Measurements from ENCODE around the gene IL1B. TPM values are rescaled to one million over a fixed set of nuclear protein-coding genes. Genes with fewer than 3 reads are reported as not detected.

The IL1B gene
- total and polyA plus RNA-seq, 2 donors (not counting 3 experiments of a cell fraction or from before 2014, with no cell fraction given) = 0.25 TPM; not detected in 1

DNA sequence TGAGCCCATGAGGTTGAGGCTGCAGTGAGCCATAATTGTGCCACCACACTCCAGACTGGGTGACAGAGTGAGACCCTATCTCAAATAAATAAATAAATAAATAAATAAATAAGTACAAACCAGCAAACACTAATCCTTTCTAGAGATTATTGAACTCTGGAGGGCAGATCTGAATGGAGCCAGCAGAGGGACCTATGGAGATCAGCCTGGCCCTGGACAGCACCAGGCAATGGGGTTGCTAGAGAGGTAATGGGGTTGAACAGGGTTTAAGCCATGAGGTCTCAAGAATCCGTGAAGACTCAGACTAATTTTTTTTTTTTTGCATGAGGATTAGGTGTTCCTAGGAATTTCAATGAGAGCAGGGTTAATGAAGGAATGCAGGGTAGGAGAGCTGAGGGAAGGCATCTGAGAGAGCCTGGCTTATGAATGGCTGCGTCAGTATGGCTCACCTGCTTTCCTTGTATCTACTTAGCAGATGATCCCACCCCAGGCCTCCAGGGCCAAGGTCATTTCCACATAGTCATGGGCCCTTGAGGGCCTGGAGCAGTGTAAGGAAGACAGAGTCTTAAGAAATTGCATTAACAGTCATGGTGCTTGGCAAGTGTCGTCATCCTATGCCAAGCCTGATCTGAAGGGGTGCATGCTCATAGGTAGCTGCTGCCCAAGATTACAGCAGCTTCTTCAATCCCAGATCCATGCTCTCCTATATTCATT lies 39.8 kb upstream of the IL1B start:
- intact Hi-C loops (cut with micrococcal nuclease) = no loop called here
- Histone ChIP-seq H3K27me3 (ENCODE audit: control insufficient read depth in 2 of 2, insufficient read depth in 2 of 2, low read length in 2 of 2) (peaks cover 5% of the 10 kb centered on the region in 2 experiments), H3K4me2 (ENCODE audit: insufficient read depth, low read length) (no peak overlapping the region), H3K36me3 (ENCODE audit: control insufficient read depth in 2 of 2, extremely low read depth in 1 of 2, insufficient read depth in 2 of 2, low read length in 2 of 2) (no peaks in the 10 kb centered on the region), H3K9me1 (replicated peaks; ENCODE audit: control insufficient read depth, extremely low read depth, insufficient read depth, low read length) (no peaks in the 10 kb centered on the region), H3K9ac (replicated peaks; ENCODE audit: extremely low read depth, insufficient read depth, low read length) (no peak overlapping the region), H3K79me2 (ENCODE audit: control insufficient read depth, insufficient read depth, low read length) (no peaks in the 10 kb centered on the region), H3K27ac (ENCODE audit: insufficient read depth, low read depth, low read length) (no peak overlapping the region), H3K4me1 (ENCODE audit: control insufficient read depth, extremely low read depth, insufficient read depth, low read length) (peaks cover 18% of the 10 kb centered on the region), H4K20me1 (replicated peaks; ENCODE audit: control insufficient read depth, extremely low read depth, insufficient read depth, low read length) (no peaks in the 10 kb centered on the region), H3K4me3 (replicated peaks in 1 of 3; ENCODE audit: insufficient read depth in 1 of 3, low read depth in 1 of 3, low read length in 3 of 3) (no peak overlapping the region), H3K9me3 (replicated peaks; ENCODE audit: control insufficient read depth, insufficient read depth, low read length) (no peaks in the 10 kb centered on the region), H2AFZ (ENCODE audit: low read depth, low read length) (no peak overlapping the region)
- ChIA-PET POLR2A (no interaction called here), CTCF (interaction anchor here (1.4 kb wide), 1 partner anchor 127 kb away, joined by 8 read pairs; no protein-coding TSS in a partner anchor)
- no TSS peak for BruUV-seq (replicated peaks)
- DNase-seq (ENCODE audit: low read depth, low spot score) (no peak), FAIRE-seq (no peak)
- no peak for TF ChIP-seq EZH2 (IDR thresholded peaks at IDR 0.05; ENCODE audit: borderline replicate concordance, low read depth, low read length, severe bottlenecking)
- TF ChIP-seq POLR2A (IDR thresholded peaks at IDR 0.05; ENCODE audit: low read depth, low read length) = no peak
- TF ChIP-seq MAX (IDR thresholded peaks at IDR 0.05; ENCODE audit: insufficient read depth, insufficient read length) = no peak
- no peak for TF ChIP-seq CTCF (IDR thresholded peaks at IDR 0.05; ENCODE audit: extremely low read depth in 1 of 2, insufficient read depth in 1 of 2, low read depth in 1 of 2, low read length in 2 of 2)
- TF ChIP-seq JUN (IDR thresholded peaks at IDR 0.05; ENCODE audit: borderline replicate concordance, insufficient read depth, insufficient read length, low read depth) = no peak
- no peak for TF ChIP-seq MYC (IDR thresholded peaks at IDR 0.05; ENCODE audit: low read depth, low read length)
- TF ChIP-seq GATA2 (IDR thresholded peaks at IDR 0.05; ENCODE audit: insufficient read depth, insufficient read length, low read depth, low read length) = no peak
- no peak for TF ChIP-seq FOS (IDR thresholded peaks at IDR 0.05; ENCODE audit: borderline replicate concordance, insufficient read depth, low read length)
- no peak for TF ChIP-seq POLR2AphosphoS5 (IDR thresholded peaks at IDR 0.05; ENCODE audit: insufficient read depth, low read depth, low read length)
- dilution Hi-C loops (cut with MboI; ENCODE audit: extremely low pct_ligation_motif_present, low sequenced_read_pairs) = no loop called here
